ENCODE measurements around the gene HES1.
"Not testable (repeated sequence)": the region's sequence is repeated elsewhere in the genome, so short reads cannot be mapped to it uniquely, and the experiment has no call there.

HES1 gene

DNA sequence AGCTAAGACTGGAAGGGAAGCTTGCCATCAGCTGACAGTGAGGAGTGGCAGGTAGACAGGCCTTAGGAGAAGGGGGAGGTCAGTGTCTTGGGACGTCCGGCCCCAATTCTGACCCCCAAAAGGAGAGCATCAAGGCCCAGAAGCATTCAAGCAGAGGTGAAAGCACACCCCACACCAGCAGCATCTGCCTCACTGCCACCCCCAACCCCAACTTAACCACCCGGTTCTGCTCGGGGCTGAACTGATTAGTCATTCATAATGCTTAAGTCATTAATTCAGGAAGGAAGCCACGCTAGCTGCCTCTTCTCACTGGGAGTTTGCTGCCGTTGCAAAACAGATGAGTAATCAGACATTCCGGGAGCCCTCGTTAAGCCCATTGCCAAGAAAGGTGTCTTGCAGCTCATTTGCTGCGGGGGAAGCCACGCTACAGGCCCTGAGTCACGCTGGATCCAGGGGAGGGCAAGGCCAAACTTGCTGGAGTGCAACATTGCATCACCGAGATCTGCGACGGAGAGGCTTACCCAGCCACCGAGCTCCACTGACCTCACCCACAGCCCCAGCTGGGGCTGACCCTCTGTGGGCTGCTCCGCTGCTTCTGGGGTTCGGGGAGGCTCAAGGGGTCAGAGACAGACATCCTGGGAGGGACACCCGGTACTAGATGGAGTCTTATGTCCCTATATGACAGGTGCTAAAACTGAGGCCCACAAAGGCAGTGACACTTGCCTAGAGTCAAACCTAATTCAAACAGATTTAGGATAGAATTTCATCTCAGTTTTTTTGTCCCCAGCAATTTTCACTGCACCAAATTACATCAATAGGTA lies 46.4 kb upstream of the HES1 start:
- DNase-seq (ENCODE audit: extremely low spot score): peak; percentile 35
- TF ChIP-seq ELF4 (IDR thresholded peaks at IDR 0.05): no peak
- no peak for TF ChIP-seq BHLHE40 (IDR thresholded peaks at IDR 0.05; ENCODE audit: borderline replicate concordance)
- TF ChIP-seq ARNT (IDR thresholded peaks at IDR 0.05): no peak
- TF ChIP-seq L3MBTL2 (conservative IDR thresholded peaks at IDR 0.05): no peak
- no peak for TF ChIP-seq NFRKB (IDR thresholded peaks at IDR 0.05)
- no peak for TF ChIP-seq HDGF (IDR thresholded peaks at IDR 0.05; ENCODE audit: borderline replicate concordance)
- TF ChIP-seq TARDBP (IDR thresholded peaks at IDR 0.05): no peak
- TF ChIP-seq CTBP1 (IDR thresholded peaks at IDR 0.05; ENCODE audit: borderline replicate concordance): no peak
- no peak for TF ChIP-seq FOXA1 (IDR thresholded peaks at IDR 0.05)
- no peak for TF ChIP-seq FOXK2 (IDR thresholded peaks at IDR 0.05)
- TF ChIP-seq LEF1 (IDR thresholded peaks at IDR 0.05; ENCODE audit: borderline replicate concordance): no peak
- POLR2A ChIA-PET: interaction anchor here (0.6 to 2.9 kb wide), 6 partner anchors 15 to 303 kb away, joined by 4 to 11 read pairs (median 4); partner anchors contain the start of gene HES1
- CTCF ChIA-PET: no interaction called here

DNA sequence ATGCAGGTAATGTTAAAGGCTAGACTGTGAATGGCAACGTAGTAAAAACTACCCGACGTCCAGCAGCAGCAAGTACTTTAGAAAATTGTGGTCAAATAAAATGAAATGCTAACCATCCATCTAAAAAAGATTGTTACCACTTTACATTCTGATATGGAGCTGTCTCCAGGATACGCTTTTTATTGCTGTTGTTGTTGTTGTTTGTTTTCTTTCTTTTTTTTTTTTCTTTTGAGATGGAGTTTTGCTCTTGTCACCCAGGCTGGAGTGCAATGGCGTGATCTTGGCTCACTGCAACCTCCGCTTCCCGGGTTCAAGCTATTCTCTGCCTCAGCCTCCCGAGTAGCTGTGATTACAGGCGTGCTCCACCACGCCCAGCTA lies 45.8 kb upstream of the HES1 start:
- POLR2A ChIA-PET: interaction anchor here (1.3 to 2.9 kb wide), 5 partner anchors 14 to 49 kb away, joined by 4 to 11 read pairs (median 4); partner anchors contain the start of gene HES1
- CTCF ChIA-PET; DNase-seq (ENCODE audit: extremely low spot score): not testable (repeated sequence)

DNA sequence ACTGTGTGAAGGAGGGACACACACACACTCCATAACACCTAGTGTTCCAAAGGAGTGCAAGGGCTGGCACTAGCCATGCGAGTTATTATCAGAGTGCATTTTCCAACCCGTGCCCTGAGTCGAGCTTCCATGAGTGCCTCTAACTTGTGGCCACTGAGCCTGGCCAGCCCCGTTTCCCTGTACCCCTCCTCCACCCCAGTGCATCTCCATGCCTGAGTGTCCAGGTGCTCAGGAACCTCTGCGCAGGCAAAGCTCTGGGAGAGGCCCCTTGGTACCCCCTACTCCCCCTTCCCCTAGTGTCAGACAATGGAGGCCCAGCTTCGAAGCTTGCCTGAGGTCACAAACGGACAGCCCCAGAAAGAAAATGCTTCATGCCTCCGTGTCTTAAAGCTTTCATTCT lies 45.2 kb upstream of the HES1 start:
- ChIA-PET POLR2A (interaction anchor here (1.3 to 2.9 kb wide), 3 partner anchors 44 to 48 kb away, joined by 4 to 11 read pairs (median 10); partner anchors contain the start of gene HES1), CTCF (no interaction called here)
- TF ChIP-seq CTBP1 (IDR thresholded peaks at IDR 0.05; ENCODE audit: borderline replicate concordance): no peak
- TF ChIP-seq SUZ12 (IDR thresholded peaks at IDR 0.05): no peak
- TF ChIP-seq, protein P1, sequence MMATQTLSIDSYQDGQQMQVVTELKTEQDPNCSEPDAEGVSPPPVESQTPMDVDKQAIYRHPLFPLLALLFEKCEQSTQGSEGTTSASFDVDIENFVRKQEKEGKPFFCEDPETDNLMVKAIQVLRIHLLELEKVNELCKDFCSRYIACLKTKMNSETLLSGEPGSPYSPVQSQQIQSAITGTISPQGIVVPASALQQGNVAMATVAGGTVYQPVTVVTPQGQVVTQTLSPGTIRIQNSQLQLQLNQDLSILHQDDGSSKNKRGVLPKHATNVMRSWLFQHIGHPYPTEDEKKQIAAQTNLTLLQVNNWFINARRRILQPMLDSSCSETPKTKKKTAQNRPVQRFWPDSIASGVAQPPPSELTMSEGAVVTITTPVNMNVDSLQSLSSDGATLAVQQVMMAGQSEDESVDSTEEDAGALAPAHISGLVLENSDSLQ (IDR thresholded peaks at IDR 0.05): no peak
- no peak for TF ChIP-seq TARDBP (IDR thresholded peaks at IDR 0.05)
- no peak for TF ChIP-seq L3MBTL2 (conservative IDR thresholded peaks at IDR 0.05)
- no peak for TF ChIP-seq LEF1 (IDR thresholded peaks at IDR 0.05; ENCODE audit: borderline replicate concordance)
- TF ChIP-seq BHLHE40 (IDR thresholded peaks at IDR 0.05; ENCODE audit: borderline replicate concordance): no peak
- no peak for TF ChIP-seq ZNF384 (IDR thresholded peaks at IDR 0.05)
- no peak for TF ChIP-seq NFRKB (IDR thresholded peaks at IDR 0.05)
- DNase-seq (ENCODE audit: extremely low spot score): no peak

DNA sequence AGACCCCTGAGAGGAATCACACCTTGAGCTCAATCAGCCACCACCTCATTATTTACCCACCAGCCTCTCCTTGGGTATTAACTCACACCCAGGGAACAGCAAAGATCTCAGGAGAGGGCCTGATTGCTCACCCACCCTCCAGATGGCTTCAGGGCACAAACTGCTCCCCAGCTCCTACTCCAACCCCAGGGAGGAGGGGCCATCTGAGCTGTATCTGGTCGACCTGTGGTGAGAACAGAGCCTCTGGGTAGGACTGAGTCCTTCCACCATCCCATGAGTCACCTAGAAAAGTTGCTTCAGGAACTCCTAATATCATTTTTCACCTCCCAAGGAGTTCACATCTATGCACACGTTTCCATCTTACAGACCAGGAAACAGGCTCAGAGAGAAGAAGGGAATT lies 44.8 kb upstream of the HES1 start:
- TF ChIP-seq BHLHE40 (IDR thresholded peaks at IDR 0.05; ENCODE audit: borderline replicate concordance): no peak
- TF ChIP-seq FOXA1 (IDR thresholded peaks at IDR 0.05): no peak
- TF ChIP-seq SUZ12 (IDR thresholded peaks at IDR 0.05): no peak
- no peak for TF ChIP-seq L3MBTL2 (conservative IDR thresholded peaks at IDR 0.05)
- TF ChIP-seq SP1 (IDR thresholded peaks at IDR 0.05): no peak
- TF ChIP-seq ZNF384 (IDR thresholded peaks at IDR 0.05): no peak
- TF ChIP-seq FOXM1 (IDR thresholded peaks at IDR 0.05; ENCODE audit: borderline replicate concordance): no peak
- no peak for TF ChIP-seq FOXK2 (IDR thresholded peaks at IDR 0.05)
- no peak for TF ChIP-seq CTBP1 (IDR thresholded peaks at IDR 0.05; ENCODE audit: borderline replicate concordance)
- TF ChIP-seq NFRKB (IDR thresholded peaks at IDR 0.05): no peak
- no peak for TF ChIP-seq ARNT (IDR thresholded peaks at IDR 0.05)
- TF ChIP-seq HDGF (IDR thresholded peaks at IDR 0.05; ENCODE audit: borderline replicate concordance): no peak
- TF ChIP-seq TARDBP (IDR thresholded peaks at IDR 0.05): no peak
- TF ChIP-seq LEF1 (IDR thresholded peaks at IDR 0.05; ENCODE audit: borderline replicate concordance): no peak
- TF ChIP-seq ELF4 (IDR thresholded peaks at IDR 0.05): no peak
- POLR2A ChIA-PET: interaction anchor here (1.3 to 2.9 kb wide), 3 partner anchors 43 to 48 kb away, joined by 4 to 11 read pairs (median 10); partner anchors contain the start of gene HES1
- CTCF ChIA-PET: no interaction called here
- no peak for DNase-seq (ENCODE audit: extremely low spot score)

DNA sequence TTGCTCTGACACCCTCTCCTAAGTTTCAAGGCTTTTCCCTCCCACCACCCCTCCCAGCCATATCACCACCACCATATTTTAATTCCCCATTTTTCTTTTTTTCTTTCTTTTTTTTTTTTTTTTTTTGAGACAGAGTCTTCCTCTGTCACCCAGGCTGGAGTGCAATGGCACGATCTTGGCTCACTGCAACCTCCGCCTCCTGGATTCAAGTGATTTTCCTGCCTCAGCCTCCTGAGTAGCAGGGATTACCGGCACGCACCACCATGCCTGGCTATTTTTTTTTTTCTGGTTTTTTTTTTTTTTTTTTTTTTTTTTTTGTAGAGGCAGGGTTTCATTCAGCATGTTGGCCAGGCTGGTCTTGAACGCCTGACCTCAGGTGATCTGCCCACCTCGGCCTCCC lies 44.1 kb upstream of the HES1 start:
- POLR2A ChIA-PET; DNase-seq (ENCODE audit: extremely low spot score); CTCF ChIA-PET: not testable (repeated sequence)

DNA sequence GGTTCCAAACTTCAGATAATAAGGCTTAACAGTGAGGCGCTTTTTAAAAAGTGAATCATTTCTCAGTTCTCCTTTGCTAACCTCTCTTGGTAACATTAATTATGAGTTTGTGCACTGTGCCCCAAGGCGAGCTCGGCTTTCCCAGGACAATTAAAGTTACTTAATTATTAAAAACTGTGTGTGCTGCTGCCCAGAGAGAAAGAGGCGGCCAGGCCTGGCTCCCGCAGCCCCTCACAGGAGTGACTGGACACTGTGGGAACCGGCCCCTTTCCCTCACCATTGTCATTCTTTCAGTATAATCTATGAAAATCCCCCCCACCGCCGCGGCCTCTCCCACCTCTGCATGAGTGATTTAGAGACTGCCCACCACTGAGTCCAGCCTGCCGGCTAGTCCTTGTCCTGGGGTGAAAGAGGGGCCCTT lies 43.1 kb upstream of the HES1 start:
- no peak for TF ChIP-seq LEF1 (IDR thresholded peaks at IDR 0.05; ENCODE audit: borderline replicate concordance)
- TF ChIP-seq ELF4 (IDR thresholded peaks at IDR 0.05): no peak
- TF ChIP-seq, protein P1 (IDR thresholded peaks at IDR 0.05): no peak
- no peak for TF ChIP-seq BHLHE40 (IDR thresholded peaks at IDR 0.05; ENCODE audit: borderline replicate concordance)
- no peak for TF ChIP-seq ARNT (IDR thresholded peaks at IDR 0.05)
- no peak for TF ChIP-seq L3MBTL2 (conservative IDR thresholded peaks at IDR 0.05)
- TF ChIP-seq TARDBP (IDR thresholded peaks at IDR 0.05): no peak
- no peak for TF ChIP-seq FOXA1 (IDR thresholded peaks at IDR 0.05)
- no peak for TF ChIP-seq SP1 (IDR thresholded peaks at IDR 0.05)
- TF ChIP-seq ZNF384 (IDR thresholded peaks at IDR 0.05): no peak
- CTCF ChIA-PET: interaction anchor here (0.7 kb wide), 1 partner anchor 66 kb away, joined by 3 read pairs; no protein-coding TSS in a partner anchor

DNA sequence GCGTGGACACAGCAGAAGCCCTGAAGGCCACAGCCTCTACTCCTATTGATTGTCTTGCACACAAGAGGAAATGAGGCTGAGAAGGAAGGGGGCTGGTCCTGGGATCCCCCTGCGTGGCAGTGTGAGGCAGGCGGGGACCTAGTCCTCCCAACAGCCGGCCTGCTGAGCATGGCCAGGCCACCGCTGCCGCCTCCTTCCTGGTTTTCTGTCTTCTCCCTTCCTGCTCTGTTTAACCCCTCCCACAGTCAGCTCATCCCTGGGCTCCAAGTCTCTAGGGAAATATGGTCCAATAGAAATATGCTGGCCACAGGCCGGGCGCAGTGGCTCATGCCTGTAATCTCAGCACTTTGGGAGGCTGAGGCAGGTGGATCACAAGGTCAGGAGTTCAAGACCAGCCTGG lies 42.1 kb upstream of the HES1 start:
- POLR2A ChIA-PET: no interaction called here
- DNase-seq (ENCODE audit: extremely low spot score): no peak
- no peak for TF ChIP-seq ELF4 (IDR thresholded peaks at IDR 0.05)
- TF ChIP-seq, protein P1 (IDR thresholded peaks at IDR 0.05): no peak
- TF ChIP-seq LEF1 (IDR thresholded peaks at IDR 0.05; ENCODE audit: borderline replicate concordance): no peak
- no peak for TF ChIP-seq L3MBTL2 (conservative IDR thresholded peaks at IDR 0.05)
- no peak for TF ChIP-seq CTBP1 (IDR thresholded peaks at IDR 0.05; ENCODE audit: borderline replicate concordance)
- TF ChIP-seq ARNT (IDR thresholded peaks at IDR 0.05): no peak
- no peak for TF ChIP-seq NFRKB (IDR thresholded peaks at IDR 0.05)
- TF ChIP-seq SP1 (IDR thresholded peaks at IDR 0.05): no peak
- TF ChIP-seq SUZ12 (IDR thresholded peaks at IDR 0.05): no peak
- CTCF ChIA-PET: no interaction called here

More for the DNA sequence above, 43.1 kb upstream of the HES1 start:
- POLR2A ChIA-PET: no interaction called here
- DNase-seq (ENCODE audit: extremely low spot score): no peak

Measured in HEK293T (cell line).